HS-27A (cell line): Measurements from ENCODE around the gene KRTAP3-3.
"Not testable (repeated sequence)": the region's sequence is repeated elsewhere in the genome, so short reads cannot be mapped to it uniquely, and the experiment has no call there.

Experiments used
- DNase-seq: peaks from one replicate; pipeline ENCODE4 v3.0.0-alpha.2; 2012; ENCODE audit warnings: low read depth, missing footprints

KRTAP3-3 gene

GRCh38 chr17:40993839-40994238 is at the start of gene KRTAP3-3:
Gene KRTAP3-3, minus strand, starts transcription at chr17:40994164. Its CDS starts 67 bp downstream, at chr17:40994097.
- DNase-seq, result no peak

- DNase-seq, result no peak
Observed at GRCh38 chr17:41042953-41043352, 49.0 kb upstream of the KRTAP3-3 start.

GRCh38 chr17:41040783-41041571 is 47.0 kb upstream of the KRTAP3-3 start, which contains the start of gene KRTAP1-1:
Gene KRTAP1-1, minus strand, starts transcription at chr17:41041450. Its CDS starts 53 bp downstream, at chr17:41041397.
- DNase-seq, result not testable (repeated sequence)

- no peak for DNase-seq
Observed at GRCh38 chr17:41037853-41038350, 43.9 kb upstream of the KRTAP3-3 start.

GRCh38 chr17:41034346-41034935 is 40.5 kb upstream of the KRTAP3-3 start, which contains the start of gene KRTAP1-3:
Gene KRTAP1-3, minus strand, starts transcription at chr17:41034874. Its CDS starts 53 bp downstream, at chr17:41034821.
- not testable (repeated sequence) for DNase-seq

GRCh38 chr17:41029633-41030245 is 35.8 kb upstream of the KRTAP3-3 start, which contains the start of gene KRTAP1-4:
Gene KRTAP1-4, minus strand, starts transcription at chr17:41030195. Its CDS starts 117 bp downstream, at chr17:41030078.
- no peak for DNase-seq

- peak; percentile 48 for DNase-seq
Observed at GRCh38 chr17:41026715-41027471, 32.9 kb upstream of the KRTAP3-3 start, which contains the start of gene KRTAP1-5. Gene KRTAP1-5, minus strand, starts transcription at chr17:41027208. Its CDS starts 53 bp downstream, at chr17:41027155.

- no peak for DNase-seq
Observed at GRCh38 chr17:41024697-41025096, 30.7 kb upstream of the KRTAP3-3 start.

GRCh38 chr17:41020336-41020735 is 26.4 kb upstream of the KRTAP3-3 start:
- DNase-seq, result no peak

GRCh38 chr17:41019415-41019814 is 25.5 kb upstream of the KRTAP3-3 start:
- no peak for DNase-seq

GRCh38 chr17:41018541-41018940 is 24.6 kb upstream of the KRTAP3-3 start:
- no peak for DNase-seq

- DNase-seq, result no peak
Observed at GRCh38 chr17:41016578-41017215, 22.7 kb upstream of the KRTAP3-3 start.

- DNase-seq, result no peak
Observed at GRCh38 chr17:41015454-41015853, 21.5 kb upstream of the KRTAP3-3 start.

GRCh38 chr17:41013606-41014005 is 19.6 kb upstream of the KRTAP3-3 start:
- no peak for DNase-seq

GRCh38 chr17:41013181-41013580 is 19.2 kb upstream of the KRTAP3-3 start:
- DNase-seq, result no peak

- no peak for DNase-seq
Observed at GRCh38 chr17:41012326-41013120, 18.6 kb upstream of the KRTAP3-3 start.

- DNase-seq, result no peak
Observed at GRCh38 chr17:41010441-41010840, 16.5 kb upstream of the KRTAP3-3 start.

GRCh38 chr17:41009936-41010335 is 16.0 kb upstream of the KRTAP3-3 start:
- DNase-seq, result no peak

- DNase-seq, result no peak
Observed at GRCh38 chr17:41009301-41009760, 15.4 kb upstream of the KRTAP3-3 start.

- DNase-seq, result no peak
Observed at GRCh38 chr17:41008811-41009210, 14.8 kb upstream of the KRTAP3-3 start, which contains the start of gene KRTAP3-1. Gene KRTAP3-1, minus strand, starts transcription at chr17:41009128. Its CDS starts 54 bp downstream, at chr17:41009074.
